CD4-positive, alpha-beta T cell (primary cell): ENCODE data around the gene TBC1D7. TPM values are rescaled to one million over a fixed set of nuclear protein-coding genes. Genes with fewer than 3 reads are reported as not detected.

Experiments
- ATAC-seq: fragments of 200-7000 bp; cut with Tn5 transposase; one replicate; pipeline ENCODE4 v1.10.0; 2022; ENCODE audit warnings: mild to moderate bottlenecking; ENCODE audit not compliant: poor library complexity
- CTCF ChIA-PET: fragments of 350-600 bp; sonication (Branson Sonifier 250); formaldehyde crosslinking; loops from one replicate; lab custom pipeline; 2021; ENCODE audit warnings: antibody characterized with exemption, inconsistent platforms; lab: Charles Lee
- POLR2A ChIA-PET: fragments of 350-600 bp; sonication (Branson Sonifier 250); formaldehyde crosslinking; loops from one replicate; lab custom pipeline; 2021; ENCODE audit warnings: antibody characterized with exemption, inconsistent platforms; lab: Charles Lee
- DNase-seq, 14 experiments: peaks; one replicate each; pipeline ENCODE4 v3.0.0-alpha.2; 2013 to 2020; ENCODE audit warnings: mixed read lengths in 2 of 14
- H3K27ac ChIP-seq, 2 donors: one replicate each; pipeline versions ENCODE4 v1.5.1 to v1.7.0; 2013; ENCODE audit warnings: low read length in 2 of 2, low read depth in 1 of 2, mild to moderate bottlenecking in 1 of 2
- H3K27me3 ChIP-seq, 2 experiments: 1 replicate in 1 of 2; 2 replicates in 1 of 2; pipeline versions ENCODE4 v1.6.1 to v1.7.0; 2013; ENCODE audit warnings: low read length in 2 of 2, control low read depth in 1 of 2, mild to moderate bottlenecking in 1 of 2, moderate library complexity in 1 of 2; ENCODE audit not compliant: insufficient read depth in 2 of 2, control insufficient read depth in 1 of 2
- H3K36me3 ChIP-seq: one replicate; pipeline ENCODE4 v1.6.1; 2013; ENCODE audit warnings: low read length, control low read depth; ENCODE audit not compliant: insufficient read depth
- H3K4me1 ChIP-seq: one replicate; pipeline ENCODE4 v1.6.1; 2013; ENCODE audit warnings: low read length, control low read depth; ENCODE audit not compliant: insufficient read depth
- H3K4me3 ChIP-seq: one replicate; pipeline ENCODE4 v1.5.1; 2013; ENCODE audit warnings: mild to moderate bottlenecking, low read length, moderate library complexity
- H3K9me3 ChIP-seq, 2 experiments: 1 replicate in 1 of 2; 2 replicates in 1 of 2; pipeline versions ENCODE4 v1.6.1 to v1.7.0; 2013; ENCODE audit warnings: low read length in 2 of 2, mild to moderate bottlenecking in 2 of 2, control low read depth in 1 of 2, moderate library complexity in 1 of 2; ENCODE audit not compliant: control insufficient read depth in 1 of 2, insufficient read depth in 1 of 2
- H3K27ac Mint-ChIP-seq: one replicate; pipeline ENCODE4 v1.8.0; 2020; ENCODE audit warnings: mixed read lengths
- H3K27me3 Mint-ChIP-seq: one replicate; pipeline ENCODE4 v1.8.0; 2021; ENCODE audit warnings: mixed read lengths
- H3K36me3 Mint-ChIP-seq: one replicate; pipeline ENCODE4 v1.8.0; 2021; ENCODE audit warnings: low read depth, mixed read lengths
- H3K4me1 Mint-ChIP-seq: one replicate; pipeline ENCODE4 v1.8.0; 2021; ENCODE audit warnings: low read depth, mixed read lengths
- H3K4me3 Mint-ChIP-seq: one replicate; pipeline ENCODE4 v1.8.0; 2020; ENCODE audit warnings: mild to moderate bottlenecking, mixed read lengths
- H3K9me3 Mint-ChIP-seq: one replicate; pipeline ENCODE4 v1.8.0; 2020; ENCODE audit warnings: mixed read lengths
- intact Hi-C, 2 experiments: fragments of 100-400 bp; cut with DNase I in 1 of 2; cut with micrococcal nuclease in 1 of 2; formaldehyde crosslinking; loops; one replicate each; pipeline versions ENCODE4 v1.15.1 to v1.9.0; 2023 to 2025; cut with DNase I, micrococcal nuclease
- total RNA-seq, 174 experiments: library from RNA in 2 of 174; stranded (reverse) in 2 of 174; gene quantifications; one replicate each; pipeline ENCODE4 v1.2.3 and lab custom pipeline; 2021 to 2026
- TF ChIP-seq, protein P1 (sequence below): fragments of 200-600 bp; IDR thresholded peaks from one replicate; pipeline ENCODE4 v1.8.0; 2022; ENCODE audit warnings: antibody characterized with exemption, mild to moderate bottlenecking

TBC1D7 gene
- total RNA-seq, 2 experiments from 2014 or later: 10.2 to 12.3 TPM

- Mint-ChIP-seq H3K27ac (no peak overlapping the region), H3K27me3 (no peaks in the 10 kb centered on the region), H3K4me3 (no peak overlapping the region), H3K36me3 (no peaks in the 10 kb centered on the region), H3K4me1 (no peaks in the 10 kb centered on the region), H3K9me3 (no peaks in the 10 kb centered on the region)
- ChIA-PET CTCF (no interaction called here), POLR2A (no interaction called here)
- no peaks in the 10 kb centered on the region for H3K36me3 ChIP-seq
- no peaks in the 10 kb centered on the region for H3K27me3 ChIP-seq
- ATAC-seq (no peak), DNase-seq (no peak)
- H3K4me1 ChIP-seq: no peaks in the 10 kb centered on the region
- intact Hi-C loops: no loop called here
- H3K4me3 ChIP-seq: no peak overlapping the region
- no peak overlapping the region for H3K27ac ChIP-seq
- TF ChIP-seq, protein P1, sequence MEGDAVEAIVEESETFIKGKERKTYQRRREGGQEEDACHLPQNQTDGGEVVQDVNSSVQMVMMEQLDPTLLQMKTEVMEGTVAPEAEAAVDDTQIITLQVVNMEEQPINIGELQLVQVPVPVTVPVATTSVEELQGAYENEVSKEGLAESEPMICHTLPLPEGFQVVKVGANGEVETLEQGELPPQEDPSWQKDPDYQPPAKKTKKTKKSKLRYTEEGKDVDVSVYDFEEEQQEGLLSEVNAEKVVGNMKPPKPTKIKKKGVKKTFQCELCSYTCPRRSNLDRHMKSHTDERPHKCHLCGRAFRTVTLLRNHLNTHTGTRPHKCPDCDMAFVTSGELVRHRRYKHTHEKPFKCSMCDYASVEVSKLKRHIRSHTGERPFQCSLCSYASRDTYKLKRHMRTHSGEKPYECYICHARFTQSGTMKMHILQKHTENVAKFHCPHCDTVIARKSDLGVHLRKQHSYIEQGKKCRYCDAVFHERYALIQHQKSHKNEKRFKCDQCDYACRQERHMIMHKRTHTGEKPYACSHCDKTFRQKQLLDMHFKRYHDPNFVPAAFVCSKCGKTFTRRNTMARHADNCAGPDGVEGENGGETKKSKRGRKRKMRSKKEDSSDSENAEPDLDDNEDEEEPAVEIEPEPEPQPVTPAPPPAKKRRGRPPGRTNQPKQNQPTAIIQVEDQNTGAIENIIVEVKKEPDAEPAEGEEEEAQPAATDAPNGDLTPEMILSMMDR: no peak
- H3K9me3 ChIP-seq: peaks cover 0 to 5% of the 10 kb centered on the region in 2 experiments
Observed at GRCh38 chr6:13367396-13367795, 39.1 kb upstream of the TBC1D7 start.

DNA sequence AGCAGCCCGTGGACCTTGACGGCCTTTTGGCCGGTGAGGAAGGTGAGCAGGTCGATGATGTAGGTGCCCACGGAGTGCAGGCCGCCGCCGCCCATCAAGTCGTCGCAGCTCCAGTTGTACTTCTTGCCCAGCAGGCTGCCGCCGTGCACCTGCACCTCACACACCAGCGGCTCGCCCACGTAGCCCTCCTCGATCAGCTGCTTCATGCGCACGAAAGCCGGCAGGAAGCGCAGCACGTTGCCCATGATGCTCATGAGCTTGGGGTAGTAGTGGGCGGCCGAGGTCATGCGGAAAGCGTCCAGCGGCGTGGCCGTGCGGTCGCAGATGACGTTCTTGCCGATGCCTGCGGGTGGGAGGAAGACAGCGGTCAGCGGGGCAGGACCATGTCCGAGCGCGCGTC lies 37.0 kb upstream of the TBC1D7 start:
- Histone ChIP-seq H3K4me1 (no peaks in the 10 kb centered on the region), H3K27ac (no peak overlapping the region), H3K27me3 (no peaks in the 10 kb centered on the region), H3K36me3 (no peaks in the 10 kb centered on the region), H3K9me3 (peaks cover 0 to 5% of the 10 kb centered on the region in 2 experiments), H3K4me3 (no peak overlapping the region)
- no peak for DNase-seq
- Mint-ChIP-seq H3K27me3 (no peaks in the 10 kb centered on the region), H3K4me3 (no peak overlapping the region), H3K4me1 (no peaks in the 10 kb centered on the region), H3K9me3 (no peaks in the 10 kb centered on the region), H3K27ac (no peak overlapping the region), H3K36me3 (no peaks in the 10 kb centered on the region)
- POLR2A ChIA-PET: no interaction called here
- intact Hi-C loops: no loop called here
- ATAC-seq: no peak
- CTCF ChIA-PET: no interaction called here
- TF ChIP-seq, protein P1: no peak

DNA sequence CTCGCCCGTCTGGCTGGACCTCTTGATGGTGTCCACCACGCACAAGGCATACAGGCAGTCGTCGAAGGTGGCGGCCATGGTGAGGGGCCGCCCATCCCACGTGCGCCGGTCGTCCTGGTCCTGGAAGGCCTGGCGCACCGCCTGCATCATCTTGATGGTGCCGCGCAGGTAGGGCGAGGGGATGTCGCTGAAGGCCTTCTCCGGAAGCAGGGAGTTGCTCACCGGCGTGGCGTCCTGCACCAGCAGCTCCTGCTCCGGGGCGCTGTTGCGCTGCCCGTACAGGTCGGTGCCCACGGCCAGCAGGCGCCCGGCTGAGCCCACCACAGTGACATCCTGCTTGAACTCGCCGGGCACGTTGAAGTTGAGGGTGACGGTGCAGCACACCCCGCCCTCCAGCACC lies 36.5 kb upstream of the TBC1D7 start:
- Mint-ChIP-seq H3K36me3 (no peaks in the 10 kb centered on the region), H3K9me3 (no peaks in the 10 kb centered on the region), H3K27ac (no peak overlapping the region), H3K4me3 (no peak overlapping the region), H3K27me3 (no peaks in the 10 kb centered on the region), H3K4me1 (no peaks in the 10 kb centered on the region)
- Histone ChIP-seq H3K36me3 (no peaks in the 10 kb centered on the region), H3K27ac (no peak overlapping the region), H3K4me3 (no peak overlapping the region), H3K4me1 (no peaks in the 10 kb centered on the region), H3K27me3 (no peaks in the 10 kb centered on the region), H3K9me3 (peaks cover 0 to 5% of the 10 kb centered on the region in 2 experiments)
- ATAC-seq: no peak
- CTCF ChIA-PET: no interaction called here
- intact Hi-C loops: no loop called here
- TF ChIP-seq, protein P1: no peak
- POLR2A ChIA-PET: no interaction called here
- DNase-seq: no peak
